ENCODE measurements around the gene HSD17B12.
A peak's percentile ranks its signal among the peaks of the same experiment; 100 is the strongest.

The HSD17B12 gene

GRCh38 chr11:43812471-43812870, 131.9 kb downstream of the HSD17B12 start:
- no peak for DNase-seq

GRCh38 chr11:43818220-43818619, 137.7 kb downstream of the HSD17B12 start:
- no peak for DNase-seq

GRCh38 chr11:43819926-43820325, 139.4 kb downstream of the HSD17B12 start:
- DNase-seq, result no peak

- no peak for DNase-seq
These were observed 142.8 kb downstream of the HSD17B12 start for GRCh38 chr11:43823316-43823715.

- DNase-seq, result no peak
These were observed 143.3 kb downstream of the HSD17B12 start for GRCh38 chr11:43823851-43824250.

GRCh38 chr11:43825217-43825816, 144.8 kb downstream of the HSD17B12 start:
- no peak for DNase-seq

- DNase-seq, result no peak
These were observed 150.4 kb downstream of the HSD17B12 start for GRCh38 chr11:43830928-43831440.

GRCh38 chr11:43832536-43832935, 152.0 kb downstream of the HSD17B12 start:
- no peak for DNase-seq

- no peak for DNase-seq
These were observed 153.1 kb downstream of the HSD17B12 start for GRCh38 chr11:43833657-43834073.

- no peak for DNase-seq
These were observed 153.7 kb downstream of the HSD17B12 start for GRCh38 chr11:43834286-43834685.

GRCh38 chr11:43835104-43835503, 154.6 kb downstream of the HSD17B12 start:
- DNase-seq, result no peak

GRCh38 chr11:43837879-43838278, 157.3 kb downstream of the HSD17B12 start:
- no peak for DNase-seq

GRCh38 chr11:43842021-43842420, 161.5 kb downstream of the HSD17B12 start:
- DNase-seq, result no peak

- DNase-seq, result no peak
These were observed 165.3 kb downstream of the HSD17B12 start for GRCh38 chr11:43845816-43846215.

- DNase-seq, result peak in 5 of 6 experiments; percentile 2 to 38 (median 35)
These were observed 171.6 kb downstream of the HSD17B12 start for GRCh38 chr11:43852057-43852636.

- no peak for DNase-seq
These were observed 173.2 kb downstream of the HSD17B12 start for GRCh38 chr11:43853781-43854180.

GRCh38 chr11:43856993-43857392, 176.5 kb downstream of the HSD17B12 start:
- DNase-seq, result no peak

- DNase-seq, result no peak
These were observed 180.6 kb downstream of the HSD17B12 start for GRCh38 chr11:43861141-43861540.

GRCh38 chr11:43866520-43866919, 186.0 kb downstream of the HSD17B12 start:
- DNase-seq, result no peak

GRCh38 chr11:43866969-43867368, 186.4 kb downstream of the HSD17B12 start:
- no peak for DNase-seq

- DNase-seq, result no peak
These were observed 188.5 kb downstream of the HSD17B12 start for GRCh38 chr11:43868852-43869567.

- no peak for DNase-seq
These were observed 190.5 kb downstream of the HSD17B12 start for GRCh38 chr11:43871051-43871450.

- no peak for DNase-seq
These were observed 192.5 kb downstream of the HSD17B12 start for GRCh38 chr11:43872995-43873394.

- no peak for DNase-seq
These were observed 193.5 kb downstream of the HSD17B12 start for GRCh38 chr11:43874078-43874477.
